ENCODE results near the gene TMPRSS7.

TMPRSS7 gene

GRCh38 chr3:112019716-112020115, 14.8 kb upstream of the TMPRSS7 start:
- H3K4ac ChIP-seq (ENCODE audit: low read length): no peak overlapping the region
- no peak overlapping the region for H3K4me2 ChIP-seq (ENCODE audit: insufficient read depth, low read length, poor library complexity, severe bottlenecking)
- no peak overlapping the region for H2AK5ac ChIP-seq (ENCODE audit: low read depth, low read length)
- no peak overlapping the region for H3K18ac ChIP-seq (ENCODE audit: low read length)
- DNase-seq (ENCODE audit: low spot score): no peak
- H2BK120ac ChIP-seq (ENCODE audit: low read depth, low read length): no peak overlapping the region
- H3K27me3 ChIP-seq (ENCODE audit: control insufficient read depth in 3 of 3, insufficient read depth in 3 of 3, low read depth in 1 of 3, low read length in 3 of 3): no peaks in the 10 kb centered on the region
- no peak overlapping the region for H3K23ac ChIP-seq (ENCODE audit: low read depth, low read length, poor library complexity)
- H3K9me3 ChIP-seq (replicated peaks in 1 of 2; ENCODE audit: control insufficient read depth in 2 of 2, insufficient read depth in 1 of 2, low read depth in 1 of 2, low read length in 2 of 2): no peaks in the 10 kb centered on the region
- no peak overlapping the region for H2BK12ac ChIP-seq (ENCODE audit: low read length)
- H3K4me3 ChIP-seq (ENCODE audit: low read length in 2 of 2): no peak overlapping the region
- H3K9ac ChIP-seq (ENCODE audit: low read depth, low read length, poor library complexity): no peak overlapping the region
- no peak overlapping the region for H4K8ac ChIP-seq (ENCODE audit: low read depth, low read length)
- no peak overlapping the region for H2BK5ac ChIP-seq (ENCODE audit: low read length)
- H2AFZ ChIP-seq (ENCODE audit: low read length): no peak overlapping the region
- peaks cover 2 to 5% of the 10 kb centered on the region in 2 donors for H3K4me1 ChIP-seq (ENCODE audit: control insufficient read depth in 2 of 2, insufficient read depth in 1 of 2, low read depth in 1 of 2, low read length in 2 of 2)
- H3K79me1 ChIP-seq (ENCODE audit: low read depth, low read length): no peaks in the 10 kb centered on the region
- no peak overlapping the region for H2BK15ac ChIP-seq (ENCODE audit: low read length)
- no peak overlapping the region for H4K91ac ChIP-seq (ENCODE audit: low read depth, low read length, poor library complexity)
- WGBS, 2 donors (ENCODE audit: extremely low coverage in 2 of 2, insufficient read length in 2 of 2, insufficient replicate concordance in 1 of 2): no CpG with 5 or more reads among the region's 1 CpG
- H3K14ac ChIP-seq (ENCODE audit: low read length): no peak overlapping the region
- no peak overlapping the region for H3K27ac ChIP-seq (replicated peaks; ENCODE audit: low read length)
- H3K36me3 ChIP-seq (replicated peaks in 1 of 2; ENCODE audit: control insufficient read depth in 2 of 2, insufficient read depth in 2 of 2, low read length in 2 of 2): peaks cover 1 to 2% of the 10 kb centered on the region in 2 donors

- Histone ChIP-seq H4K91ac (ENCODE audit: low read depth, low read length, poor library complexity) (no peak overlapping the region), H2BK12ac (ENCODE audit: low read length) (no peak overlapping the region), H3K79me1 (ENCODE audit: low read depth, low read length) (no peaks in the 10 kb centered on the region), H3K4me3 (ENCODE audit: low read length in 2 of 2) (no peak overlapping the region), H3K18ac (ENCODE audit: low read length) (no peak overlapping the region), H4K8ac (ENCODE audit: low read depth, low read length) (no peak overlapping the region), H3K36me3 (replicated peaks in 1 of 2; ENCODE audit: control insufficient read depth in 2 of 2, insufficient read depth in 2 of 2, low read length in 2 of 2) (no peaks in the 10 kb centered on the region), H3K27ac (replicated peaks; ENCODE audit: low read length) (no peak overlapping the region), H2BK5ac (ENCODE audit: low read length) (no peak overlapping the region), H3K14ac (ENCODE audit: low read length) (no peak overlapping the region), H2AK5ac (ENCODE audit: low read depth, low read length) (no peak overlapping the region), H2AFZ (ENCODE audit: low read length) (no peak overlapping the region), H3K9me3 (replicated peaks in 1 of 2; ENCODE audit: control insufficient read depth in 2 of 2, insufficient read depth in 1 of 2, low read depth in 1 of 2, low read length in 2 of 2) (no peaks in the 10 kb centered on the region), H3K4ac (ENCODE audit: low read length) (no peak overlapping the region), H3K23ac (ENCODE audit: low read depth, low read length, poor library complexity) (no peak overlapping the region), H3K9ac (ENCODE audit: low read depth, low read length, poor library complexity) (no peak overlapping the region), H2BK15ac (ENCODE audit: low read length) (no peak overlapping the region), H3K4me2 (ENCODE audit: insufficient read depth, low read length, poor library complexity, severe bottlenecking) (no peak overlapping the region), H2BK120ac (ENCODE audit: low read depth, low read length) (no peak overlapping the region), H3K4me1 (ENCODE audit: control insufficient read depth in 2 of 2, insufficient read depth in 1 of 2, low read depth in 1 of 2, low read length in 2 of 2) (peaks cover 2 to 5% of the 10 kb centered on the region in 2 donors), H3K27me3 (ENCODE audit: control insufficient read depth in 3 of 3, insufficient read depth in 3 of 3, low read depth in 1 of 3, low read length in 3 of 3) (no peaks in the 10 kb centered on the region)
- peak; percentile 40 for DNase-seq (ENCODE audit: low spot score)
- no CpG with 5 or more reads among the region's 1 CpG for WGBS, 2 donors (ENCODE audit: extremely low coverage in 2 of 2, insufficient read length in 2 of 2, insufficient replicate concordance in 1 of 2)
Measured at GRCh38 chr3:112020674-112021085, 13.9 kb upstream of the TMPRSS7 start.

- H3K14ac ChIP-seq (ENCODE audit: low read length): no peak overlapping the region
- H3K4me1 ChIP-seq (ENCODE audit: control insufficient read depth in 2 of 2, insufficient read depth in 1 of 2, low read depth in 1 of 2, low read length in 2 of 2): no peaks in the 10 kb centered on the region
- no peak overlapping the region for H3K23ac ChIP-seq (ENCODE audit: low read depth, low read length, poor library complexity)
- H2BK120ac ChIP-seq (ENCODE audit: low read depth, low read length): no peak overlapping the region
- H4K8ac ChIP-seq (ENCODE audit: low read depth, low read length): no peak overlapping the region
- H3K9me3 ChIP-seq (replicated peaks in 1 of 2; ENCODE audit: control insufficient read depth in 2 of 2, insufficient read depth in 1 of 2, low read depth in 1 of 2, low read length in 2 of 2): peaks cover under 1 to 2% of the 10 kb centered on the region in 2 donors
- no peak for DNase-seq (ENCODE audit: low spot score)
- no peaks in the 10 kb centered on the region for H3K27me3 ChIP-seq (ENCODE audit: control insufficient read depth in 3 of 3, insufficient read depth in 3 of 3, low read depth in 1 of 3, low read length in 3 of 3)
- H3K4me3 ChIP-seq (ENCODE audit: low read length in 2 of 2): no peak overlapping the region
- H2BK12ac ChIP-seq (ENCODE audit: low read length): no peak overlapping the region
- H3K79me1 ChIP-seq (ENCODE audit: low read depth, low read length): no peaks in the 10 kb centered on the region
- H3K18ac ChIP-seq (ENCODE audit: low read length): no peak overlapping the region
- H3K9ac ChIP-seq (ENCODE audit: low read depth, low read length, poor library complexity): no peak overlapping the region
- no peak overlapping the region for H4K91ac ChIP-seq (ENCODE audit: low read depth, low read length, poor library complexity)
- no peak overlapping the region for H3K27ac ChIP-seq (replicated peaks; ENCODE audit: low read length)
- H2BK5ac ChIP-seq (ENCODE audit: low read length): no peak overlapping the region
- no CpG with 5 or more reads among the region's 4 CpGs for WGBS, 2 donors (ENCODE audit: extremely low coverage in 2 of 2, insufficient read length in 2 of 2, insufficient replicate concordance in 1 of 2)
- H3K36me3 ChIP-seq (replicated peaks in 1 of 2; ENCODE audit: control insufficient read depth in 2 of 2, insufficient read depth in 2 of 2, low read length in 2 of 2): no peaks in the 10 kb centered on the region
- no peak overlapping the region for H2AFZ ChIP-seq (ENCODE audit: low read length)
- H3K4ac ChIP-seq (ENCODE audit: low read length): no peak overlapping the region
- no peak overlapping the region for H3K4me2 ChIP-seq (ENCODE audit: insufficient read depth, low read length, poor library complexity, severe bottlenecking)
- H2AK5ac ChIP-seq (ENCODE audit: low read depth, low read length): no peak overlapping the region
- no peak overlapping the region for H2BK15ac ChIP-seq (ENCODE audit: low read length)
Measured at GRCh38 chr3:112027142-112027541, 7.4 kb upstream of the TMPRSS7 start.

GRCh38 chr3:112027826-112028225, 6.7 kb upstream of the TMPRSS7 start:
- no peak overlapping the region for H4K91ac ChIP-seq (ENCODE audit: low read depth, low read length, poor library complexity)
- no peak overlapping the region for H2BK120ac ChIP-seq (ENCODE audit: low read depth, low read length)
- H2AFZ ChIP-seq (ENCODE audit: low read length): no peak overlapping the region
- H3K18ac ChIP-seq (ENCODE audit: low read length): no peak overlapping the region
- H3K79me1 ChIP-seq (ENCODE audit: low read depth, low read length): no peaks in the 10 kb centered on the region
- H3K9ac ChIP-seq (ENCODE audit: low read depth, low read length, poor library complexity): no peak overlapping the region
- no peak overlapping the region for H2BK5ac ChIP-seq (ENCODE audit: low read length)
- no peak overlapping the region for H3K23ac ChIP-seq (ENCODE audit: low read depth, low read length, poor library complexity)
- no peak overlapping the region for H2AK5ac ChIP-seq (ENCODE audit: low read depth, low read length)
- no peaks in the 10 kb centered on the region for H3K27me3 ChIP-seq (ENCODE audit: control insufficient read depth in 3 of 3, insufficient read depth in 3 of 3, low read depth in 1 of 3, low read length in 3 of 3)
- no peak for DNase-seq (ENCODE audit: low spot score)
- peaks cover 2 to 3% of the 10 kb centered on the region in 2 donors for H3K9me3 ChIP-seq (replicated peaks in 1 of 2; ENCODE audit: control insufficient read depth in 2 of 2, insufficient read depth in 1 of 2, low read depth in 1 of 2, low read length in 2 of 2)
- no peak overlapping the region for H2BK15ac ChIP-seq (ENCODE audit: low read length)
- no peaks in the 10 kb centered on the region for H3K4me1 ChIP-seq (ENCODE audit: control insufficient read depth in 2 of 2, insufficient read depth in 1 of 2, low read depth in 1 of 2, low read length in 2 of 2)
- H2BK12ac ChIP-seq (ENCODE audit: low read length): no peak overlapping the region
- no peaks in the 10 kb centered on the region for H3K36me3 ChIP-seq (replicated peaks in 1 of 2; ENCODE audit: control insufficient read depth in 2 of 2, insufficient read depth in 2 of 2, low read length in 2 of 2)
- no peak overlapping the region for H3K27ac ChIP-seq (replicated peaks; ENCODE audit: low read length)
- no peak overlapping the region for H3K4me3 ChIP-seq (ENCODE audit: low read length in 2 of 2)
- no peak overlapping the region for H3K4me2 ChIP-seq (ENCODE audit: insufficient read depth, low read length, poor library complexity, severe bottlenecking)
- H4K8ac ChIP-seq (ENCODE audit: low read depth, low read length): no peak overlapping the region
- no peak overlapping the region for H3K14ac ChIP-seq (ENCODE audit: low read length)
- WGBS, 2 donors (ENCODE audit: extremely low coverage in 2 of 2, insufficient read length in 2 of 2, insufficient replicate concordance in 1 of 2): no CpG with 5 or more reads among the region's 4 CpGs
- no peak overlapping the region for H3K4ac ChIP-seq (ENCODE audit: low read length)

Data from neuronal stem cell (in vitro differentiated cells).